ENCODE results near the gene MIER1.
"Not testable (repeated sequence)": the region's sequence is repeated elsewhere in the genome, so short reads cannot be mapped to it uniquely, and the experiment has no call there.

DNA sequence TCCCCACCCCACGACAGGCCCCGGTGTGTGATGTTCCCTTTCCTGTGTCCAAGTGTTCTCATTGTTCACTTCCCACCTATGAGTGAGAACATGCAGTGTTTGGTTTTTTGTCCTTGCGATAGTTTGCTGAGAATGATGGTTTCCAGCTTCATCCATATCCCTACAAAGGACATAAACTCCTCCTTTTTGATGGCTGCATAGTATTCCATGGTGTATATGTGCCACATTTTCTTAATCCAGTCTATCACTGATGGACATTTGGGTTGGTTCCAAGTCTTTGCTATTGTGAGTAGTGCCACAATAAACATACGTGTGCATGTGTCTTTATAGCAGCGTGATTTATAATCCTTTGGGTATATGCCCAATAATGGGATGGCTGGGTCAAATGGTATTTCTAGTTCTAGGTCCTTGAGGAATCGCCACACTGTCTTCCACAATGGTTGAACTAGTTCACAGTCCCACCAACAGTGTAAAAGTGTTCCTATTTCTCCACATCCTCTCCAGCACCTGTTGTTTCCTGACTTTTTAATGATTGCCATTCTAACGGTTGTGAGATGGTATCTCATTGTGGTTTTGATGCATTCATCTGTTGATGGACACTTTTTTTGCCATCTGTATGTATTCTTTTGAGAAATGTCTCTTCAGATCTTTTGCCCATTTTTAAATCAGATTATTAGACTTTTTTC, 41.5 kb downstream of the MIER1 start:
- TF ChIP-seq, protein P1, sequence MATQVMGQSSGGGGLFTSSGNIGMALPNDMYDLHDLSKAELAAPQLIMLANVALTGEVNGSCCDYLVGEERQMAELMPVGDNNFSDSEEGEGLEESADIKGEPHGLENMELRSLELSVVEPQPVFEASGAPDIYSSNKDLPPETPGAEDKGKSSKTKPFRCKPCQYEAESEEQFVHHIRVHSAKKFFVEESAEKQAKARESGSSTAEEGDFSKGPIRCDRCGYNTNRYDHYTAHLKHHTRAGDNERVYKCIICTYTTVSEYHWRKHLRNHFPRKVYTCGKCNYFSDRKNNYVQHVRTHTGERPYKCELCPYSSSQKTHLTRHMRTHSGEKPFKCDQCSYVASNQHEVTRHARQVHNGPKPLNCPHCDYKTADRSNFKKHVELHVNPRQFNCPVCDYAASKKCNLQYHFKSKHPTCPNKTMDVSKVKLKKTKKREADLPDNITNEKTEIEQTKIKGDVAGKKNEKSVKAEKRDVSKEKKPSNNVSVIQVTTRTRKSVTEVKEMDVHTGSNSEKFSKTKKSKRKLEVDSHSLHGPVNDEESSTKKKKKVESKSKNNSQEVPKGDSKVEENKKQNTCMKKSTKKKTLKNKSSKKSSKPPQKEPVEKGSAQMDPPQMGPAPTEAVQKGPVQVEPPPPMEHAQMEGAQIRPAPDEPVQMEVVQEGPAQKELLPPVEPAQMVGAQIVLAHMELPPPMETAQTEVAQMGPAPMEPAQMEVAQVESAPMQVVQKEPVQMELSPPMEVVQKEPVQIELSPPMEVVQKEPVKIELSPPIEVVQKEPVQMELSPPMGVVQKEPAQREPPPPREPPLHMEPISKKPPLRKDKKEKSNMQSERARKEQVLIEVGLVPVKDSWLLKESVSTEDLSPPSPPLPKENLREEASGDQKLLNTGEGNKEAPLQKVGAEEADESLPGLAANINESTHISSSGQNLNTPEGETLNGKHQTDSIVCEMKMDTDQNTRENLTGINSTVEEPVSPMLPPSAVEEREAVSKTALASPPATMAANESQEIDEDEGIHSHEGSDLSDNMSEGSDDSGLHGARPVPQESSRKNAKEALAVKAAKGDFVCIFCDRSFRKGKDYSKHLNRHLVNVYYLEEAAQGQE (IDR thresholded peaks at IDR 0.05; ENCODE audit: low read depth) = not testable (repeated sequence)
- TF ChIP-seq POLR2AphosphoS5 (IDR thresholded peaks at IDR 0.05; ENCODE audit: low read depth, low read length); POLR2A (IDR thresholded peaks at IDR 0.05; ENCODE audit: borderline replicate concordance, extremely low read depth, insufficient read depth, insufficient read length); EZH2phosphoT487 (IDR thresholded peaks at IDR 0.05; ENCODE audit: borderline replicate concordance); RAD21 (IDR thresholded peaks at IDR 0.05; ENCODE audit: low read depth); SIN3A (IDR thresholded peaks at IDR 0.05; ENCODE audit: low read depth); CBX3 (IDR thresholded peaks at IDR 0.05; ENCODE audit: low read depth); ZFX (IDR thresholded peaks at IDR 0.05): not testable (repeated sequence)
- TF ChIP-seq, protein P2, sequence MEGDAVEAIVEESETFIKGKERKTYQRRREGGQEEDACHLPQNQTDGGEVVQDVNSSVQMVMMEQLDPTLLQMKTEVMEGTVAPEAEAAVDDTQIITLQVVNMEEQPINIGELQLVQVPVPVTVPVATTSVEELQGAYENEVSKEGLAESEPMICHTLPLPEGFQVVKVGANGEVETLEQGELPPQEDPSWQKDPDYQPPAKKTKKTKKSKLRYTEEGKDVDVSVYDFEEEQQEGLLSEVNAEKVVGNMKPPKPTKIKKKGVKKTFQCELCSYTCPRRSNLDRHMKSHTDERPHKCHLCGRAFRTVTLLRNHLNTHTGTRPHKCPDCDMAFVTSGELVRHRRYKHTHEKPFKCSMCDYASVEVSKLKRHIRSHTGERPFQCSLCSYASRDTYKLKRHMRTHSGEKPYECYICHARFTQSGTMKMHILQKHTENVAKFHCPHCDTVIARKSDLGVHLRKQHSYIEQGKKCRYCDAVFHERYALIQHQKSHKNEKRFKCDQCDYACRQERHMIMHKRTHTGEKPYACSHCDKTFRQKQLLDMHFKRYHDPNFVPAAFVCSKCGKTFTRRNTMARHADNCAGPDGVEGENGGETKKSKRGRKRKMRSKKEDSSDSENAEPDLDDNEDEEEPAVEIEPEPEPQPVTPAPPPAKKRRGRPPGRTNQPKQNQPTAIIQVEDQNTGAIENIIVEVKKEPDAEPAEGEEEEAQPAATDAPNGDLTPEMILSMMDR (IDR thresholded peaks at IDR 0.05 in 2 of 3, conservative IDR thresholded peaks at IDR 0.05 in 1 of 3; ENCODE audit: borderline replicate concordance in 1 of 3, insufficient read depth in 1 of 3, low read depth in 2 of 3, low read length in 2 of 3) = not testable (repeated sequence)
- TF ChIP-seq, protein P3, sequence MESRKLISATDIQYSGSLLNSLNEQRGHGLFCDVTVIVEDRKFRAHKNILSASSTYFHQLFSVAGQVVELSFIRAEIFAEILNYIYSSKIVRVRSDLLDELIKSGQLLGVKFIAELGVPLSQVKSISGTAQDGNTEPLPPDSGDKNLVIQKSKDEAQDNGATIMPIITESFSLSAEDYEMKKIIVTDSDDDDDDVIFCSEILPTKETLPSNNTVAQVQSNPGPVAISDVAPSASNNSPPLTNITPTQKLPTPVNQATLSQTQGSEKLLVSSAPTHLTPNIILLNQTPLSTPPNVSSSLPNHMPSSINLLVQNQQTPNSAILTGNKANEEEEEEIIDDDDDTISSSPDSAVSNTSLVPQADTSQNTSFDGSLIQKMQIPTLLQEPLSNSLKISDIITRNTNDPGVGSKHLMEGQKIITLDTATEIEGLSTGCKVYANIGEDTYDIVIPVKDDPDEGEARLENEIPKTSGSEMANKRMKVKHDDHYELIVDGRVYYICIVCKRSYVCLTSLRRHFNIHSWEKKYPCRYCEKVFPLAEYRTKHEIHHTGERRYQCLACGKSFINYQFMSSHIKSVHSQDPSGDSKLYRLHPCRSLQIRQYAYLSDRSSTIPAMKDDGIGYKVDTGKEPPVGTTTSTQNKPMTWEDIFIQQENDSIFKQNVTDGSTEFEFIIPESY (IDR thresholded peaks at IDR 0.05; ENCODE audit: extremely low read depth, insufficient replicate concordance, low read length) = not testable (repeated sequence)
